WTC11 (cell line): ENCODE results near the gene NPEPPS.

Experiments
- CDX4 ChIP-seq: fragments of 250-450 bp; sonication (Bioruptor Pico); IDR thresholded peaks from 2 replicates; pipeline ENCODE4 v1.9.0; 2021; ENCODE audit warnings: moderate library complexity, mild to moderate bottlenecking, inconsistent platforms, borderline replicate concordance
- ELF4 ChIP-seq: sonication (generic); formaldehyde crosslinking; IDR thresholded peaks from 2 replicates; pipeline ENCODE4 v1.8.1; 2022; ENCODE audit warnings: low read depth, mild to moderate bottlenecking, moderate library complexity, missing genetic modification reagents
- ERG ChIP-seq: fragments of 250-450 bp; sonication (Bioruptor Pico); IDR thresholded peaks from 2 replicates; pipeline ENCODE4 v1.8.0; 2021; ENCODE audit warnings: mild to moderate bottlenecking
- ESRRA ChIP-seq: sonication (generic); formaldehyde crosslinking; IDR thresholded peaks from 2 replicates; pipeline ENCODE4 v1.8.1; 2022; ENCODE audit warnings: mild to moderate bottlenecking, missing genetic modification reagents, borderline replicate concordance
- FOXK1 ChIP-seq: sonication (generic); formaldehyde crosslinking; IDR thresholded peaks from 2 replicates; pipeline ENCODE4 v1.8.0; 2022; ENCODE audit warnings: mild to moderate bottlenecking, moderate library complexity, missing genetic modification reagents
- MYBL2 ChIP-seq: sonication (generic); formaldehyde crosslinking; IDR thresholded peaks from 2 replicates; pipeline ENCODE4 v1.8.1; 2023; ENCODE audit warnings: mild to moderate bottlenecking, moderate library complexity, missing genetic modification reagents
- TP53 ChIP-seq: sonication (generic); formaldehyde crosslinking; IDR thresholded peaks from 2 replicates; pipeline ENCODE4 v1.8.1; 2023; ENCODE audit warnings: mild to moderate bottlenecking, missing genetic modification reagents
- USF2 ChIP-seq: sonication (generic); formaldehyde crosslinking; IDR thresholded peaks from 2 replicates; pipeline ENCODE4 v1.8.1; 2023; ENCODE audit warnings: mild to moderate bottlenecking, missing genetic modification reagents, moderate library complexity
- ZBTB21 ChIP-seq: sonication (generic); formaldehyde crosslinking; IDR thresholded peaks from 2 replicates; pipeline ENCODE4 v1.8.1; 2023; ENCODE audit warnings: mild to moderate bottlenecking, missing genetic modification reagents, borderline replicate concordance
- TF ChIP-seq, protein P1 (sequence below): fragments of 200-600 bp; IDR thresholded peaks from 2 replicates; pipeline ENCODE4 v1.8.0; 2022; ENCODE audit warnings: antibody characterized with exemption
- TF ChIP-seq, protein P2 (sequence below): sonication (generic); formaldehyde crosslinking; IDR thresholded peaks from 2 replicates; pipeline ENCODE4 v1.8.1; 2022; ENCODE audit warnings: low read depth, missing genetic modification reagents, borderline replicate concordance

GRCh38 chr17:47632991-47633390 lies 102.1 kb downstream of the NPEPPS start:
- TF ChIP-seq, protein P1, sequence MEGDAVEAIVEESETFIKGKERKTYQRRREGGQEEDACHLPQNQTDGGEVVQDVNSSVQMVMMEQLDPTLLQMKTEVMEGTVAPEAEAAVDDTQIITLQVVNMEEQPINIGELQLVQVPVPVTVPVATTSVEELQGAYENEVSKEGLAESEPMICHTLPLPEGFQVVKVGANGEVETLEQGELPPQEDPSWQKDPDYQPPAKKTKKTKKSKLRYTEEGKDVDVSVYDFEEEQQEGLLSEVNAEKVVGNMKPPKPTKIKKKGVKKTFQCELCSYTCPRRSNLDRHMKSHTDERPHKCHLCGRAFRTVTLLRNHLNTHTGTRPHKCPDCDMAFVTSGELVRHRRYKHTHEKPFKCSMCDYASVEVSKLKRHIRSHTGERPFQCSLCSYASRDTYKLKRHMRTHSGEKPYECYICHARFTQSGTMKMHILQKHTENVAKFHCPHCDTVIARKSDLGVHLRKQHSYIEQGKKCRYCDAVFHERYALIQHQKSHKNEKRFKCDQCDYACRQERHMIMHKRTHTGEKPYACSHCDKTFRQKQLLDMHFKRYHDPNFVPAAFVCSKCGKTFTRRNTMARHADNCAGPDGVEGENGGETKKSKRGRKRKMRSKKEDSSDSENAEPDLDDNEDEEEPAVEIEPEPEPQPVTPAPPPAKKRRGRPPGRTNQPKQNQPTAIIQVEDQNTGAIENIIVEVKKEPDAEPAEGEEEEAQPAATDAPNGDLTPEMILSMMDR = no peak
- TF ChIP-seq MYBL2 (CRISPR knock-in tag) (no peak), USF2 (CRISPR knock-in tag) (no peak), ZBTB21 (CRISPR knock-in tag) (no peak), ELF4 (CRISPR knock-in tag) (no peak), ERG (no peak), ESRRA (no peak), FOXK1 (CRISPR knock-in tag) (no peak), CDX4 (CRISPR knock-in tag) (no peak), TP53 (no peak)
- TF ChIP-seq, protein P2, sequence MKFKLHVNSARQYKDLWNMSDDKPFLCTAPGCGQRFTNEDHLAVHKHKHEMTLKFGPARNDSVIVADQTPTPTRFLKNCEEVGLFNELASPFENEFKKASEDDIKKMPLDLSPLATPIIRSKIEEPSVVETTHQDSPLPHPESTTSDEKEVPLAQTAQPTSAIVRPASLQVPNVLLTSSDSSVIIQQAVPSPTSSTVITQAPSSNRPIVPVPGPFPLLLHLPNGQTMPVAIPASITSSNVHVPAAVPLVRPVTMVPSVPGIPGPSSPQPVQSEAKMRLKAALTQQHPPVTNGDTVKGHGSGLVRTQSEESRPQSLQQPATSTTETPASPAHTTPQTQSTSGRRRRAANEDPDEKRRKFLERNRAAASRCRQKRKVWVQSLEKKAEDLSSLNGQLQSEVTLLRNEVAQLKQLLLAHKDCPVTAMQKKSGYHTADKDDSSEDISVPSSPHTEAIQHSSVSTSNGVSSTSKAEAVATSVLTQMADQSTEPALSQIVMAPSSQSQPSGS (CRISPR knock-in tag) = no peak
